GM12874 (cell line): ENCODE results near the gene SLC35E2B.

Experiments used
- TF ChIP-seq, protein P1 (sequence below): IDR thresholded peaks from 2 replicates; pipeline ENCODE4 v1.5.1; 2011; ENCODE audit warnings: low read depth, mild to moderate bottlenecking, control low read depth, low read length, moderate library complexity; ENCODE audit not compliant: insufficient read depth

Gene SLC35E2B

DNA sequence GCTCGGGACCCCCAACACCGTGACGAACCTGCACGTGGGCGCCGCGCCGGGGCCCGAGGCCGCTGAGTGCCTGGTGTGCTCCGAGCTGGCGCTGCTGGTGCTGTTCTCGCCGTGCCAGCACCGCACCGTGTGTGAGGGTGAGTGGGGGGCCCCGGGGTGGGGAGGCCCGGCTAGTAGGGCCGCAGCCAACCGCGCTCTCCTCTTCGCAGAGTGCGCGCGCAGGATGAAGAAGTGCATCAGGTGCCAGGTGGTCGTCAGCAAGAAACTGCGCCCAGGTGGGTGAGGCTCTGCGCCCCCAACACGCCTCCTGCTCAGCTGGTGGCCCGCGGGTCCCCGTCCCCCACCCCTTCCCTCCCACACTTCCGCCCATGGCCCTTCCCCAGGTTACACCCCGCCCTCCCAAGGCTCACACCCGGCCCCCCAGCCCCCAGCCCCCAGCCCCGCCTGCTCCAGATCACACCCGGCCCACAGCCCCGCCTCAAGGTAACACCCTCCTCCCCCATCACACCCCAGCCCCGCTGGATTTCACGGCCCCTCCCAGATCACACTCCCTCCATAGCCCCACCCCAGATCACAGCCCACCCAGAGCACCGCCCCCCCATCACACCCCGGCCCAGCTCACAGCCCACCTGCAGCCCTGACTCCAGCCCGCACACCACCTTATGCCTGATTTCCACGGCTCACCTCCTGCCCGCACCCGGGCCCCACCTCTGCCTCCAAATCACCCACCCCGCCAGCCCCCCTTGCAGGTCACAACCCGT, 63.0 kb downstream of the SLC35E2B start:
- TF ChIP-seq, protein P1, sequence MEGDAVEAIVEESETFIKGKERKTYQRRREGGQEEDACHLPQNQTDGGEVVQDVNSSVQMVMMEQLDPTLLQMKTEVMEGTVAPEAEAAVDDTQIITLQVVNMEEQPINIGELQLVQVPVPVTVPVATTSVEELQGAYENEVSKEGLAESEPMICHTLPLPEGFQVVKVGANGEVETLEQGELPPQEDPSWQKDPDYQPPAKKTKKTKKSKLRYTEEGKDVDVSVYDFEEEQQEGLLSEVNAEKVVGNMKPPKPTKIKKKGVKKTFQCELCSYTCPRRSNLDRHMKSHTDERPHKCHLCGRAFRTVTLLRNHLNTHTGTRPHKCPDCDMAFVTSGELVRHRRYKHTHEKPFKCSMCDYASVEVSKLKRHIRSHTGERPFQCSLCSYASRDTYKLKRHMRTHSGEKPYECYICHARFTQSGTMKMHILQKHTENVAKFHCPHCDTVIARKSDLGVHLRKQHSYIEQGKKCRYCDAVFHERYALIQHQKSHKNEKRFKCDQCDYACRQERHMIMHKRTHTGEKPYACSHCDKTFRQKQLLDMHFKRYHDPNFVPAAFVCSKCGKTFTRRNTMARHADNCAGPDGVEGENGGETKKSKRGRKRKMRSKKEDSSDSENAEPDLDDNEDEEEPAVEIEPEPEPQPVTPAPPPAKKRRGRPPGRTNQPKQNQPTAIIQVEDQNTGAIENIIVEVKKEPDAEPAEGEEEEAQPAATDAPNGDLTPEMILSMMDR = no peak

DNA sequence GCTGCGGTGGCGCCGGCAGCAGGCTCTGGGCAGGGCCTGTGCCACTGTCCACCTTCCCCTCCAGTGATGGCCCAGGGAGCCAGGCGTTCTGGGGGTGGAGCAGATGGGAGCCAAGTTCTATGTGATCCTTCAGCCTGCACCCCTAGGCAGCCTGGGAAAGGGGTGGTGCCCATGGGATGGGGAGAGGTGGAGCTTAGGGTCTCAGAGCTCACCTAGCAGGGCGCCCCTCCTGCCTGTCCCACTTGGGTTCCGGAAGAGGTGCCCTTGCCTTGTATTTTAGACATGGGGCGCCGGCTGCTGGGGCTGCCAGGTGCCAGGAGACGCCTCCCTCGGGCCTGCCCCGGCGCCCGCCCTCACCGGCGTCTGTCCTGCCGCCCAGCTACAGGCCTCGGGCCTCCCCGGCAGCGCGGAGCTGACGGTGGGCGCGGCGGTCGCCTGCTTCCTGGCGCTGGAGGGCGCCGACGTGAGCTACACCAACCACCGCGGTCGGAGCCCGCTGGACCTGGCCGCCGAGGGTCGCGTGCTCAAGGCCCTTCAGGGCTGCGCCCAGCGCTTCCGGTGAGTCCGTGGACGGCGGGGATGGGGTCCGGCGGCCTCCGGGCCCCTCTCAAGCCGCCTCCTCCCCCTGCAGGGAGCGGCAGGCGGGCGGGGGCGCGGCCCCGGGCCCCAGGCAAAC, 63.7 kb downstream of the SLC35E2B start:
- TF ChIP-seq, protein P1 = no peak

DNA sequence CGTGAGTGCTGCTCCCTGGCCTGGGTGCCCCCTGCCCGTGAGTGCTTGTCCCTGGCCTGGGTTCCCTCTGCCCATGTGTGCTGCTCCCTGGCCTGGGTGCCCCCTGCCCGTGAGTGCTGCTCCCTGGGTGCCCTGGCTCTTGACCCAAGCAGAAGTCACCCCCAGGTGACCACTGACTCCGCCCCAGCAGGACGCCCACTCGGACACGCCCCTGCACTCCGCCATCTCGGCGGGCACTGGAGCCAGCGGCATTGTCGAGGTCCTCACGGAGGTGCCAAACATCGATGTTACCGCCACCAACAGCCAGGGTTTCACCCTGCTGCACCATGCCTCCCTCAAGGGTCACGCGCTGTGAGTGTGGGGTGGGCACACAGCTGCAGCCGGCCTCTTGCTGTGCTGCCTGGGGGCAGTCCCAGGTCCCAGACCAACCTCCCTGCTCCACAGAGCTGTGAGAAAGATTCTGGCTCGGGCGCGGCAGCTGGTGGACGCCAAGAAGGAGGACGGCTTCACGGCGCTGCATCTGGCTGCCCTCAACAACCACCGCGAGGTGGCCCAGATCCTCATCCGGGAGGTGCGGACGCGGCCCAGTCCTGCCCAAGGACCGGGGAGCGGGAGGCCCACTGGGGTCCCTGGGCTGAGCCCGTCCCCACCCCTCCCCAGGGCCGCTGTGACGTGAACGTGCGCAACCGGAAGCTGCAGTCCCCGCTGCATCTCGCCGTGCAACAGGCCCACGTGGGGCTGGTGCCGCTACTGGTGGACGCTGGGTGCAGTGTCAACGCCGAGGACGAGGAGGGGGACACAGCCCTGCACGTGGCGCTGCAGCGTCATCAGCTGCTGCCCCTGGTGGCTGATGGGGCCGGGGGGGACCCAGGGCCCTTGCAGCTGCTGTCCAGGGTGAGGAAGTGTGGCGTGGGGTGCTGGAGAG, 64.5 kb downstream of the SLC35E2B start:
- TF ChIP-seq, protein P1 = no peak

DNA sequence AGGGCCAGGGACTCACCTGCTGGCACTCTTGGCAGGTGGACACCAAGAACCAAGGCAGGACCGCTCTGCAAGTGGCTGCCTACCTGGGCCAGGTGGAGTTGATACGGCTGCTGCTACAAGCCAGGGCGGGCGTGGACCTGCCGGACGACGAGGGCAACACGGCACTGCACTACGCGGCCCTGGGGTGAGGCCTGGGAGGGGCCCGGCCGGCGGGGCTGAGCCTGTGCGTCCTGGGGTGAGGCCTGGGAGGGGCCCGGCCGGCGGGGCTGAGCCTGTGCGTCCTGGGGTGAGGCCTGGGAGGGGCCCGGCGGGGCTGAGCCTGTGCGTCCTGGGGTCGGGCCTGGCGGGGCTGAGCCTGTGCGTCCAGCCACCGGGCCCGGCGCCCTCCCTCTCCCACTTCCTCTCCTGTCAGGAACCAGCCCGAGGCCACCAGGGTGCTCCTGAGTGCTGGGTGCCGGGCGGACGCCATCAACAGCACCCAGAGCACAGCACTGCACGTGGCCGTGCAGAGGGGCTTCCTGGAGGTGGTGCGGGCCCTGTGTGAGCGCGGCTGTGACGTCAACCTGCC, 65.2 kb downstream of the SLC35E2B start:
- TF ChIP-seq, protein P1 = no peak

DNA sequence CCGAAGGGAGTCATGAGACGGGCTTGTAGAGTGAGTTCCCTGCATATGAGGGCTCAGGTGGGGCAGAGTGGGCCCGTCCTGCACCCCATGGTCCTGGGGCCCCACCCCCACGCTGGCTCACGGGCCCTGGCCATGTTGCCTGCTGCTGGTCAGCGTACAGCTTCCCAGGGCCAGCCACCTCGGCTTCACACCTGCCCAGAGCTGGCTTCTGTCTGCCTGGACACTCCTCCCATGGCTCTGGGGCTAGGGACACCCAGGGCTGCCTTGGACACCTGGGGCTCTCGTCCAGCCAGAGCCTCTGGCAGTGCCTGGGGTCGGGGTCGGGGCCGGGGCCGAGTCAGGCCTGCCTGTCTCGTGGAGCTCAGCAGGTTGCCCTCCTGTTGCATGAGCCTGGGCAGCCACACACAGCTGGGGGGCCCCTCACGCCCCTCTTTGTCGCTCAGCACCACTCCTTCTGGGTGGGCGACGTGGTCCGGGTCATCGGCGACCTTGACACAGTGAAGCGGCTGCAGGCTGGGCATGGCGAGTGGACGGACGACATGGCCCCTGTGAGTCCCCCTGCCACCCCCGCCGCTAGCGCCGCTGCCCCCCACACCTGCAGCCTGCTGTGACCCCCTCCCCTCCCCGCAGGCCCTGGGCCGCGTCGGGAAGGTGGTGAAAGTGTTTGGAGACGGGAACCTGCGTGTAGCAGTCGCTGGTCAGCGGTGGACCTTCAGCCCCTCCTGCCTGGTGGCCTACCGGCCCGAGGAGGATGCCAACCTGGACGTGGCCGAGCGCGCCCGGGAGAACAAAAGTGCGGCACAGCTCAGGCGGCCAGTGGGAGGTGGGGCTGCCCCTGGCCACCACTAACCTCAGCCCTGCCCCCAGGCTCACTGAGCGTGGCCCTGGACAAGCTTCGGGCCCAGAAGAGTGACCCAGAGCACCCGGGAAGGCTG, 66.1 kb downstream of the SLC35E2B start:
- TF ChIP-seq, protein P1 = no peak

DNA sequence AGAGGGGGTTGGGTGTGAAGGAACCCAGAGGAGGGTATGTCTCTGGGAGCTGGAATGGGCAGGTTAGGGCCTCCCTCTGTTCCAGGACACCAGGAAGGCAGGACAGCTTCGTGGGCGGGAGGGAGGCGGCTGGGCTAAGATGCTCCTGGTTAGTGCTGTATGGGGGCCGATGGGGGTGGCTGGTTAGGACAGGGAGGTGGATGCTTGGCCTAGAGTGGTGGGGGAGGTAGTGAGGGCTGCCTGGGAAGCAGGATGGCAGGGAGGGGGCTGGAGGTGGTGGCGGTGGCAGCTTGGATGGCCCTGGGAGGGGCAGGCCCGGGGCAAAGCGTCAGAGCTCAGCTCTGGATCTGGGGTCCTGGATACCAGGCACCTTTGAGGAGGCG, 66.8 kb downstream of the SLC35E2B start:
- TF ChIP-seq, protein P1 = no peak
